HG02885 (cell line): ENCODE measurements around the gene LSS.
"Not testable (repeated sequence)": the region's sequence is repeated elsewhere in the genome, so short reads cannot be mapped to it uniquely, and the experiment has no call there.

Experiments
- ATAC-seq: cut with Tn5 transposase; IDR thresholded peaks from one replicate; pipeline ENCODE4 v1.9.1; 2021; ENCODE audit warnings: mild to moderate bottlenecking; ENCODE audit not compliant: unreplicated experiment, poor library complexity

LSS gene

GRCh38 chr21:46207006-46207919, 21.3 kb downstream of the LSS start:
- no peak for ATAC-seq

DNA sequence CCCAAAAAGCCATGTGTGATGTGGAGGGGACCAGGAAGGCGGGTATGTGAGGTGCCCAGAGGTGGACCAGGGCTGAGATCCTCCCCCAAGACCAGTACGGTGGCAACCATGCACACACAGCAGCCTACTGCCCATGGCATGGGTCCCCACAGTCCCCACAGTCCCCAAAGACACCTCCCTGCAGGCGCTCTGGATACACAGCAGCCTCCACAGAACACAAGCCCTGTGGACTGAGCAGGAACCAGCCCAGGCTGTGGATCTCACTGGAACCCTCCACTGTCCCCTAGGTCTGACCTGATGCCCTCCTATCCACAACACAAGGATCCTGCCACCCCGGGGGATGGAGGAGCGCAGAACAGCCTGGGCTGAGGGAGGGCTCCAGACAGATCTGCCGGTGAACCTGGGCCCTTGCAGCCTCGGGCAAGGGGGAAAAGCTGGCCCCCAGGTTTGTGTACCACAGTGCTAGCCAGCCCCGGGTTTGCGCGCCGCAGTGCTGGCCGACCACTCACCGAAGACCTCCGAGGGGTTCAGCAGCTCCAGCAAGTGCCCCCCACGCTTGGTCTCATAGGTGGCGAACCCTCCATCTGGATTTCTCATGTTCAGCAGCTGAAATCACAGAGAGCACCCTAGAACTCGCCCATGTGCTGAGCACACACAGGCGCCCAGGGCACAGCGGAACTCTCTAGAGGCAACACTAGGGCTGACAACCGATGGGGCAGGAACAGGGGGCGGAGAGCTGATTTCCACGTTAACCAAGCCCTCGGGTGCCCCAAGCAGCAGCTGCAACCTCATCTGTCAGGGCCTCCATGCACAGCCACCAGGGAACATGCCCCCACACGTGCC, 22.2 kb downstream of the LSS start:
- no peak for ATAC-seq

DNA sequence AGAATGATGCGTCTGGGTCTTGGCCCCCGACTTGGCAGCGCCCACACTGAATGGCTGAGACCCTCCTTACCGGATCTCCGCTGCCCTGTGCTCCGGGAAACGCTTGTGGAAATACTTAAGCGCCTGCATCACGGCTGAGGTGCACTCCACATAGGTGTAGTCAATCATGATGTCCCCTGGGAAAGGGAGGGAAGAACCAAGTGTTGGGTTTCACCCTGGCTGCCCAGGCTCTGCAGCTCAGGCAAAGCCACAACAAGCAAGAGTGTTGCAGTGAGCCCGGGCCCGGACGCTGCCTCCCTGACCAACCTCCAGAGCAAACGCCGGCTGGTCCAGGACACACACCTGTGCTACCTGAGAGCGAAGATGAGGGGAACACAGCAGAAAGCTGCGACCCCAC, 22.8 kb downstream of the LSS start:
- ATAC-seq, result no peak

GRCh38 chr21:46205166-46205565, 23.4 kb downstream of the LSS start:
- no peak for ATAC-seq

GRCh38 chr21:46203203-46203600, 25.4 kb downstream of the LSS start:
- ATAC-seq, result no peak

DNA sequence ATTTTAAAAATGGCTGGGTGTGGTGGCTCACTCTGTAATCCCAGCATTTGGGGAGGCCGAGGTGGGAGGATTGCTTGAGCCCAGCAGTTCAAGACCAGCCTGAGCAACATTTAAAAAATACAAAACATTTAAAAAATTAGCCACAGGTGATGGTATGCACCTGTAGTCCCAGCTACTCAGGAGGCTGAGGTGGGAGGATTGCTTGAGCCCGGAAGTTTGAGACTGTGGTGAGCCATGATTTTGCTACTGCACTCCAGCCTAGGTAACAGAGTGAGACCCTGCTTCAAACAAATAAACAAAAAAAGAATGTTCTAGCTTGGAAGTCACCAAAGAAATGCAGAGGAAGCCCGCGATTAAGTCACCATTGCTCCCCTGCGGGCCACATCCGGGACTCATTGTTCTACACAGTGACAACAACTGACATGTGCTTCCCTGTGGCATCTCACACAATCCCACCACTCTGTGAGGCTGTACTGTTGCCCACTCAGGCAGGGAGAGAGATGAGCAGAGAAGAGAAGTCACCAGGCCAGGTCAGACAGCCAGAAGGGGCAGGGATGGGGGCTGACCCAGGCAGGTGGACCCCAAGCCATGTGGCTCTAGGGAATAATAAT, 25.9 kb downstream of the LSS start:
- ATAC-seq, result no peak

- not testable (repeated sequence) for ATAC-seq
These were observed 27.4 kb downstream of the LSS start for GRCh38 chr21:46200877-46201803.

DNA sequence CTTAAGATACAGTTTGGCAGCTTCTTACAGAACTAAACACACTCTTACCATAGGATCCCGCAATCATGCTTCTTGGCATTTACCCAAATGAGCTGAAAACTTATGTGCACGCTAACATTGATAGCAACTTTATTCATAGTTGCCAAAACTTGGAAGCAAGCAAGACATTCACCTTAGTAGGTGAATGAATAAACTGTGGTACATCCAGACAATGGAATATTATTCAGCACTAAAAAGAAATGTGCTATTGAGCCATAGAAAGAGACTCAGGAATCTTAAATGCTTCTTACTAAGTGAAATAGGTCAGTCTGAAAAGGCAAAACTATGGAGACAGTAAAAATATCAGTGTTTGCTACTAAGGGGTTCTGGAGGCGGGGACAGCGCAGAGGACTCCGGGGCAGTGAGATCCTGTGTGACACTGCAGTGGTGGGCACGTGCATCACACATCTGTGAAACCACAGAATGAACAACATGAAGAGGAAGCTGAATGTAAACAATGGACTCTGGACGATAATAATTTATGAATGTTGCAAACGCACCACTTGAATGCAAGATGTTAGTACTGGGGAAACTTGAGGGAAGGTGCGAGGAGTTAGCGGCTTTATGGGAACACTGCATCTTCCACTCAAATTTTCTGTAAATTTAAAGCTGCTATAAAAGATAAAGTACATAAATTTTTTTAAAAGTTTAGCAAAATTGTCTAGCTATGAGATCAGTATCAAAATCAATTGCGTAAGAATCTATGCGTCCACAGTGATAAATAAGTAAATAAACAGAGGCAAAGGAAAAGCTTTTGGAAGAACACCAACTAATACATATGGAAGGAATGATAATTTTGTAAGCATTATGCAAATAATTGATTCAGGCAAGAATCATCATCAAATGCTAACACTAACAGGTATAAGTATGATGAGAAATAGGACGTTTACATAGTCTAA, 28.9 kb downstream of the LSS start:
- no peak for ATAC-seq

GRCh38 chr21:46196733-46197132, 31.8 kb downstream of the LSS start:
- ATAC-seq, result no peak

GRCh38 chr21:46195595-46196195, 32.9 kb downstream of the LSS start:
- ATAC-seq, result no peak

GRCh38 chr21:46194374-46195334, 33.9 kb downstream of the LSS start:
- no peak for ATAC-seq

DNA sequence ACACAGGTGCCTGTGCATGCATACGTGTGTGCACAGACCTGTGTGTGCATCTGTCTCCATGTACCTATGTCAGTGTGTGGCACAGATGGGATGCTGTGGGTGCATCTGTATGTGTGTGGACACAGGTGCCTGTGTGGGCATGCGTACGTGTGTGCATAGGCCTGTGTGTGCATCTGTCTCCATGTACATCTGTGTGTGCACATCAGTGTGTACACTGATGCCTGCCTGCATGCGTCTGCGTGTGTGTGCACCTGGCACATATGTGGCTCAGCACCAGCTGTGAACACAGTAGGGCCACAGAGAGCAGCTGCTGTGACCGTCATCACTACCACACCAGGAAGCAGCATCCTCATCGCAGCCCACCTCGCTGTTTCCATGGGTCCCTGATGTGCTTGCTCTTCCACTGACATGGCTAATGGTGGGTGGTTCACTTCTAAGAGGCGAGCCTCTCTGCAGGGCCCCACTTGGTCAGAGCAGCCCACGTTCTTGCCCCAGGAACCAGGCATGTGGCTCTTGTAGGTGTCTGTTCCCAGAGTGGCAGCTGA, 34.7 kb downstream of the LSS start:
- no peak for ATAC-seq

DNA sequence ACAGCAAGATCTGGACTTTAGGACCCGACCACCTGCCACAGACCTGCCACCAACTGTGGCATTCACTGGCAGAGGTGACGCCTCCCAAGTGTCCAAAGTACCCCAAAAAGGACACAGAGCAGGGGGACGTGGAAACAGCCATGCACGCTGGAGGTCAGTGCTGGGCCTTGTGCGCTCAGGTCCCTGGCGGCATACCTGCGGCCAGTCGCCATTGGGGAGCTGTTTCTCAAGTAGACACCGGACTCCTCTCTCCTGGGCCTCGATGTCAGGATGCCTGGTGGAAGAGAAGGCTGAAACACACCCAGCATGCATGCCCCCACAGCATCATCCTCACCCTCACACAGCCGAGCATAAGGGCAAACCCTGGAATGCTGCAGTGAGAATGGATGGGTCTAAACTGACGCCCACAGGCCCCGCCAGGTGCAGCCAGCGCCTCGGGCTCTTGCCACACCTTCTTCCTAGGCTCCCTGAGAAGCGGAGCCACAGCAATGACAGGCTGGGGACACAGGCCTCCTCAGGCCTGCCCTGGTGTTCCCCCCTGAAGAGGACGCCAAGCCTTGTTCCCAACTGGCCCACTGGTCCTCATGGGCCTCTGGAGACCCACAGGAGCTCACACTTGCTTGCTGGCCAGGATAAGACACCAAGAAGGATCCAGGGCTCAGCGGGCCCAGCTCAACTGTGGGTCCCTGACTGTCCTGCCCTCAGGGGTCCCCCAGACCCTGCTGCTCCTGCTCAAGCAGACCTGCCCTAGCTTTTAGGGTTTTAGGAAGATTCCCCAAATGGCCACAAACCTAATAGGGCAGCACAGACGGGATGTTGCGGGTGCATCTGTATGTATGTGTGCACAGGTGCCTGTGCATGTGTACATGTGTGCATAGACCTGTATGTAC, 36.6 kb downstream of the LSS start:
- ATAC-seq, result no peak

- no peak for ATAC-seq
These were observed 37.3 kb downstream of the LSS start for GRCh38 chr21:46191257-46191685.

DNA sequence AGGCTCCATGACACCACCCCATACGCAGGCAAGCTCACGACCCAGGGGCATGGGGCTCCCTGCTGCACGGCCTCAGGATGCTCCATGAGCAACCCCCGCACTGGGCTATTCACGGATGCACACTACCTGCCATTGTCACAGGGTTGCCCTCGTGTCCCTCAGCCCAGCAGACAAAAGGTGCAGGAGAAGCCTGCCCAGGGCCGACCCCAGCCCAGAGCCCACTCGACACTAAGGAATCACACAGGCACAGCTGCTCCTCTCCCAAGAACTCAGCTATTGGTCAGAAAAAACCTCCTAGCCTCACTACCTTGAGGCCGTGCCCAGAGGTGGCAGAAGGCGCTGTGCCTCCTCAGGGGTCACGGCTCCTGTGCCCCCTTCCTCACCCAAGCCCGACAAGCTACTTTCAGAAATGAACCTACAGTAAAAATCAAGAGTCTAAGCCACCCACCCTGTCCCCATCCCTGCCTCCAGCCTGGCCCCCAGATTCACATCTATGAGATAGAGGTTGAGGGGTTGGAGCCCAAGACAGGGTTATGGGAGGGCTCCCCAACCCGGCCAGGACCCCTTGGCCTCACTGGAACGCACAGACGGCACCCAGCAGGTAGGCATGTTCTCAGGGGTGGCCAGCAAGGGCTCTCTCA, 38.0 kb downstream of the LSS start:
- no peak for ATAC-seq
